Effector memory CD8-positive, alpha-beta T cell (primary cell): Measurements from ENCODE around the gene DOCK6.

Experiments used
- ATAC-seq: fragments of 150-1000 bp; cut with Tn5 transposase; replicated peaks from 2 replicates; pipeline ENCODE4 v1.10.0; 2021; ENCODE audit warnings: mild to moderate bottlenecking, moderate library complexity
- DNase-seq, 3 experiments: peaks; one replicate each; pipeline ENCODE4 v3.0.0; 2021
- H3K27ac Mint-ChIP-seq, 2 donors: one replicate each; pipeline ENCODE4 v1.8.0; 2022; ENCODE audit warnings: mild to moderate bottlenecking in 2 of 2, mixed read lengths in 2 of 2, moderate library complexity in 2 of 2
- H3K27me3 Mint-ChIP-seq, 2 donors: one replicate each; pipeline ENCODE4 v1.8.0; 2022; ENCODE audit warnings: mixed read lengths in 2 of 2
- H3K36me3 Mint-ChIP-seq: one replicate; pipeline ENCODE4 v1.8.0; 2022; ENCODE audit warnings: mild to moderate bottlenecking, moderate library complexity, mixed read lengths; ENCODE audit not compliant: insufficient read depth
- H3K4me1 Mint-ChIP-seq, 2 donors: one replicate each; pipeline ENCODE4 v1.8.0; 2022; ENCODE audit warnings: low read depth in 2 of 2, mixed read lengths in 2 of 2
- H3K4me3 Mint-ChIP-seq, 2 donors: one replicate each; pipeline ENCODE4 v1.8.0; 2022; ENCODE audit warnings: mild to moderate bottlenecking in 2 of 2, mixed read lengths in 2 of 2, moderate library complexity in 2 of 2
- H3K9me3 Mint-ChIP-seq, 2 donors: one replicate each; pipeline ENCODE4 v1.8.0; 2022; ENCODE audit warnings: mixed read lengths in 2 of 2
- total RNA-seq, 9 experiments: gene quantifications; one replicate each; lab custom pipeline; 2026; lab: John Stamatoyannopoulos, UW

Gene DOCK6
- 0.38 to 3.5 (median 1.5) reads per million in 9 experiments for total RNA-seq

DNA sequence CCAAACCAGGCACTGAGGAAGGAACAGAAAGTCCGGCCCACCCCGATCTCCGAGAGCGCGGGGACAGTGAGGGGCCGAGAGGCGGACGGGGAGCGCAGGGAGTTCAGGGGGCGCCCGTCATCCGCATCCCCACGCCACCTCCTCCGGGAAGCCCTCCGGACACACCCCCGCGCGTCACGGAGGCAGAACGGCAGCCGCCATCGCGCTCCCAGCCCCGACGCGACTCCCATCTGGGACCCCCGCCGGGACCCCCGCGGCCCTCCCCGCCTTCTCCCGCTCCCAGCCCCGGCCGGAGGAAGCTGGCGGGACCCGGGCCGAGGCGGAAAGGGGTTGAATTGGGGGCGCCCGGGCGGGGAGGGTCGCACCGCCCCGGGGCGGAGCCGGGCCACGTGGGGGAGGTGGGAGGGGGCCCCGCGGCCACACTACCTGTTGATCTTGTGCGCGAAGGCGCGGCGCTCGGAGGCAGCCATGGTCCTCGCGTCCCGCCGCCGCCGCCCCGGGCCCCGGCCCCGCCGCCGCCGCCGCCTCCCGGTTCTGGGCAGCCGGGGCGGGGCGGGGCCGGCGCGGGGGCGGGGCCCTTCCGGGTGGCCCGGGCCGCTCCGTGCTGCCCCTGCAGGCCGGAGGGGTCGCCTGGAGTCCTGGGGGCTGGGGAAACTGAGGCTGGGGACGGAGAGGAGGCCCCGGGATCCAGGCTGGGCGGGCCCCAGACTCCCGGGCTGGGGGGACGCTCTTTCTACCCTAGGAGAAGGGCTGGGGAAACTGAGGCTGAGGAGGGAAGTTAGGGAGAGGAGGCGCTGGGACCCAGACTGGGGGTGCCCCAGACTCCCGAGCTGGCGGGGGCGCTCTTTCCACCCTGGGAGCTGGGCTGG is at the start of gene DOCK6:
Gene DOCK6 (minus strand): TSS at position 554 of the 869 bp plus-strand sequence. CDS start 84 bp downstream, at position 470.
- Mint-ChIP-seq H3K4me1 (no peaks in the 10 kb centered on the region), H3K36me3 (no peaks in the 10 kb centered on the region), H3K27ac (peak within 1 kb of the TSS; percentile 35 to 49), H3K9me3 (no peaks in the 10 kb centered on the region), H3K27me3 (peaks cover 38 to 55% of the 10 kb centered on the region in 2 donors), H3K4me3 (peak within 1 kb of the TSS; percentile 72 to 75)
- no peak for DNase-seq
- peak; percentile 60 for ATAC-seq

DNA sequence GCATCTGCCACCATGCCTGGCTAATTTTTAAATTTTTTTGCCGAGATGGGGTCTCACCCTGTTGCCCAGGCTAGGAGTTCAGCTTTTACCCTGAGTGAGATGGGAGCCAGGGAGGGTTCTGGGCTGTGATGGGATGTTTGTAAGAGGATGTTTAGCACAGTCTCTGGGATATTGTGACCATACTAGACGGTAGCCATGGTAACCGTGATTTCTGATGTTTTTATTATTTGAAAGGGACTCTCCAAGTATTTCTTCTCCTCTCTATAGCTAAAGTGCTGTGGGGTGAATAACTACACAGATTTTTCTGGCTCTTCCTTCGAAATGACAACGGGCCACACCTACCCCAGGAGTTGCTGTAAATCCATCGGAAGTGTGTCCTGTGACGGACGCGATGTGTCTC is 44.0 kb upstream of the DOCK6 start:
- Mint-ChIP-seq H3K4me1 (no peaks in the 10 kb centered on the region), H3K27ac (no peak overlapping the region), H3K36me3 (no peaks in the 10 kb centered on the region), H3K4me3 (no peak overlapping the region), H3K9me3 (no peaks in the 10 kb centered on the region), H3K27me3 (peaks cover 16 to 18% of the 10 kb centered on the region in 2 donors)
- DNase-seq (no peak), ATAC-seq (no peak)

- Mint-ChIP-seq H3K36me3 (no peaks in the 10 kb centered on the region), H3K4me3 (no peak overlapping the region), H3K27me3 (peaks cover 13 to 19% of the 10 kb centered on the region in 2 donors), H3K27ac (no peak overlapping the region), H3K4me1 (no peaks in the 10 kb centered on the region), H3K9me3 (no peaks in the 10 kb centered on the region)
- DNase-seq (no peak), ATAC-seq (no peak)
These were observed 42.6 kb upstream of the DOCK6 start for GRCh38 chr19:11304936-11305335.

- no peaks in the 10 kb centered on the region for H3K4me1 Mint-ChIP-seq
- H3K36me3 Mint-ChIP-seq = no peaks in the 10 kb centered on the region
- no peak for ATAC-seq
These were observed 38.4 kb upstream of the DOCK6 start for GRCh38 chr19:11300811-11301120.

DNA sequence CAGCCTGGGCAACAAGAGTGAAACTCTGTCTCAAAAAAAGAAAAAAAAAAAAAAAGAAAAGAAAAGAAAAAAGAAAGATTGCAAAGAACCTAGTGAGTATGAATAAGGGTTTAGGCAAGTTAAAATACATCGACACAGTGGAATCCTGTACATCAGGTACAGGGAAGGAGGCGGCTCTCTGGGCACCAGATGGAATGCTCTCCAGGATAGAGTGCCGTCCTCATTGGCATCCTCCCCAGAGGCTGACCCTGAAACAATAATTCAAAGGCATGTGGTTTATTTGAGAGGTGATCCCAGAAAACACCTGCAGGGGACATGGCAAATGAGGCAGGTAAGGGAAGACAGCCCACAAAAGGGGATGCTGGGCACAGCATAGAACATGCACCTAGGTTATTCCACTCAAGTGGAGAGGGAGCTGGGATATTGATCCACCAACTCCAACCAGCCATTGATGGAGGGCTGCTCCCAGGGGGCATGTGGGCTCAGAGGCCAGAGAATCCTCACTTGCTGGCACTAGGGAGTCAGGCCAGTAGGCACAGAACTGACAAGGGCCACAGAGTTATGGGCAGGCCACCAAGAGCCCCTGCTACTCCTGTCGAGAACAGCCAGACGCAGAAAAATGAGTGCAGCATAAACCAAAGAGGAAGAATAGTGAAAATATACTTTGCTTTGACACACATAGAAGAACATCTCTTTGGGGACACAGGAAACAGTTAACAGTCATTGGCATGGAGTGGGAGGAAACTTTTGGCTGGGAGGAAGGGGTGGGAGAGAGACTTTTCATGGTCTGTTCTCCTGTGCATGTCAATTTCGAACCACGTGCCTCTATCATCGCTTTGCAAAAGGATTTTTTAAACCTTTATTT is 37.9 kb upstream of the DOCK6 start:
- H3K36me3 Mint-ChIP-seq = no peaks in the 10 kb centered on the region
- H3K4me1 Mint-ChIP-seq = no peaks in the 10 kb centered on the region
- H3K9me3 Mint-ChIP-seq = no peaks in the 10 kb centered on the region
- ATAC-seq (no peak), DNase-seq (no peak)
- peaks cover 20 to 46% of the 10 kb centered on the region in 2 donors for H3K27me3 Mint-ChIP-seq
- no peak overlapping the region for H3K4me3 Mint-ChIP-seq
- no peak overlapping the region for H3K27ac Mint-ChIP-seq

More at GRCh38 chr19:11300811-11301120, 38.4 kb upstream of the DOCK6 start:
- no peak for DNase-seq
- H3K4me3 Mint-ChIP-seq = no peak overlapping the region
- H3K27ac Mint-ChIP-seq = no peak overlapping the region
- no peaks in the 10 kb centered on the region for H3K9me3 Mint-ChIP-seq
- H3K27me3 Mint-ChIP-seq = peaks cover 20 to 41% of the 10 kb centered on the region in 2 donors

GRCh38 chr19:11296264-11296663 is 33.9 kb upstream of the DOCK6 start:
- Mint-ChIP-seq H3K27ac (no peak overlapping the region), H3K4me1 (peaks cover 4 to 8% of the 10 kb centered on the region in 2 donors)

DNA sequence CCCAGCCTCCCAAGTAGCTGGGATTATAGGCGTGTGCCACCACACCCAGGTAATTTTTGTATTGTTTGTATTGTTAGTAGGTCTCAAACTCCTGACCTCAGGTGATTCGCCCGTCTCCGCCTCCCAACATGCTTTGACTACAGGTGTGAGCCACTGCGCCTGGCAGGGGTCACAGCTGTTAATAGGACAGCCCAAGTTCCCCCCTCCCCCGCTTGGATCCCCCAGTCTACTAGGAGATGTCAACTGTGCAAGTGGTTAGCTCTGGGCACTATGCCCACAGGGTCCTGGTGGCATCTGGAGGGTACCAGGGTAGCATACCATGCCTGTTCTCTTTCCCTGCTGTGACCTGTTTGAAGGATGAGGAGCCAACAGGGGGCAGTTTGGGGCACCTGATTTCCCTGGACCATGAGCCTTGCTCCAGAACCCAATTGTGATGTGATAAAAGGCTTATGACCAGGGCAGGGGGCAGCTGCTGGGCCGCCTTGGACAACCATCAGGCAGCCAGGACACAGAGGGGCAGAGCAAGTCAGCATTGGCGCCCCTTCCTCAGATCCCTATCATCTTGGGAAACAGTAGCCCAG is 33.4 kb upstream of the DOCK6 start, which contains the start of gene TSPAN16:
Gene TSPAN16 (plus strand): TSS at position 496 of the 581 bp plus-strand sequence. CDS start 138 bp downstream, outside the sequence.
- no peaks in the 10 kb centered on the region for H3K36me3 Mint-ChIP-seq
- H3K27me3 Mint-ChIP-seq = peaks cover 20 to 51% of the 10 kb centered on the region in 2 donors
- H3K4me3 Mint-ChIP-seq = no peak within 1 kb of the TSS
- H3K9me3 Mint-ChIP-seq = no peaks in the 10 kb centered on the region
- peaks cover 4 to 8% of the 10 kb centered on the region in 2 donors for H3K4me1 Mint-ChIP-seq
- DNase-seq = no peak
- no peak within 1 kb of the TSS for H3K27ac Mint-ChIP-seq
- no peak for ATAC-seq

More at GRCh38 chr19:11296264-11296663, 33.9 kb upstream of the DOCK6 start:
- H3K27me3 Mint-ChIP-seq = peaks cover 15 to 48% of the 10 kb centered on the region in 2 donors
- H3K9me3 Mint-ChIP-seq = no peaks in the 10 kb centered on the region
- ATAC-seq (no peak), DNase-seq (no peak)
- H3K36me3 Mint-ChIP-seq = no peaks in the 10 kb centered on the region
- H3K4me3 Mint-ChIP-seq = no peak overlapping the region

DNA sequence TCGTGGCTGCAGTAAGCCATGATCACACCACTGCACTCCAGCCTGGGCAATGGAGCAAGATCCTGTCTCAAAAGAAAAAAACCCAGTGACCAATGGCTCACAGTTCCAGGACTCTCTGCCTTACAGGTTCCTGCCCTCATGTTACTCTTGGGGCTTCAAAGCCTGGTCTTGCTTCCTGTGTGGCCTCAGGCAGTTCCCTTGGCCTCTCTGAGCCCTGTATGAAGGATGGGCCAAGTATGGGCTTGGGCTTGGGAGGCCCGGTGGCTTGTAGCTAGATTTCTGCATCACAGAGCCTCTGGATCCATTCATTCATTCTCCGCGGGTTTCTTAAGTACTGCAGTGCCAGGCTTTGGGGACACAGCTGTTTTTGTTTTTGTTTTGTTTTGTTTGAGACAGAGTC is 32.9 kb upstream of the DOCK6 start:
- Mint-ChIP-seq H3K27me3 (peaks cover 22 to 49% of the 10 kb centered on the region in 2 donors), H3K4me3 (no peak overlapping the region), H3K36me3 (no peaks in the 10 kb centered on the region), H3K4me1 (peaks cover 4 to 8% of the 10 kb centered on the region in 2 donors), H3K27ac (no peak overlapping the region), H3K9me3 (no peaks in the 10 kb centered on the region)
- DNase-seq (no peak), ATAC-seq (no peak)

GRCh38 chr19:11293433-11294389 is 31.4 kb upstream of the DOCK6 start:
- ATAC-seq (peak; percentile 96), DNase-seq (peak; percentile 77 to 82 (median 79))
- Mint-ChIP-seq H3K4me1 (peaks cover 4 to 8% of the 10 kb centered on the region in 2 donors), H3K36me3 (no peaks in the 10 kb centered on the region), H3K4me3 (peak overlapping the region; percentile 15), H3K27ac (peak overlapping the region in 1 of 2 donors; percentile 20), H3K27me3 (peaks cover 16 to 48% of the 10 kb centered on the region in 2 donors), H3K9me3 (no peaks in the 10 kb centered on the region)

- peaks cover 4 to 8% of the 10 kb centered on the region in 2 donors for H3K4me1 Mint-ChIP-seq
- no peaks in the 10 kb centered on the region for H3K36me3 Mint-ChIP-seq
- DNase-seq (no peak), ATAC-seq (no peak)
- H3K27ac Mint-ChIP-seq = no peak overlapping the region
- H3K27me3 Mint-ChIP-seq = peaks cover 11 to 54% of the 10 kb centered on the region in 2 donors
- H3K9me3 Mint-ChIP-seq = no peaks in the 10 kb centered on the region
- H3K4me3 Mint-ChIP-seq = no peak overlapping the region
These were observed 29.7 kb upstream of the DOCK6 start for GRCh38 chr19:11291991-11292390.

DNA sequence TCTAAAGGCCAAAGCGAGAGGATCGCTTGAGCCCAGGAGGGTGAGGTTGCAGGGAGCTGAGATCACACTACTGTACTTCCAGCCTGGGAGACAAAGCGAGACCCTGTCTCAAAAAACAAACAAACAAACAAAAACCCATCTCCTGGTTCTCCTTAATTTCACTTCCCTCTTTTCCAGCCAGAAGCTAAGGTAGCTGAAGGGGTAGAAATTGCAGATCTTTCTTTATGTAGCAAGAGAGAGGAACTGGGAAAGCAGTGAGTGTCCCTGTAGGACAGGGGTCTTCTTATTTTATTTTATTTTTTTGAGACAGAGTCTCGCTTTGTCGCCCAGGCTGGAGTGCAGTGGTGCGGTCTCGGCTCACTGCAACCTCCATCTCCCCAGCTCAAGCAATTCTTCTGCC is 29.1 kb upstream of the DOCK6 start:
- no peak for ATAC-seq
- H3K4me1 Mint-ChIP-seq = peaks cover 4 to 8% of the 10 kb centered on the region in 2 donors
- no peak overlapping the region for H3K27ac Mint-ChIP-seq
- H3K36me3 Mint-ChIP-seq = no peaks in the 10 kb centered on the region
- peaks cover 14 to 56% of the 10 kb centered on the region in 2 donors for H3K27me3 Mint-ChIP-seq
- no peak overlapping the region for H3K4me3 Mint-ChIP-seq
- H3K9me3 Mint-ChIP-seq = no peaks in the 10 kb centered on the region
- DNase-seq = no peak

GRCh38 chr19:11290256-11290655 is 27.9 kb upstream of the DOCK6 start:
- ATAC-seq (no peak), DNase-seq (no peak)
- Mint-ChIP-seq H3K4me1 (peaks cover 4 to 8% of the 10 kb centered on the region in 2 donors), H3K4me3 (no peak overlapping the region), H3K36me3 (no peaks in the 10 kb centered on the region), H3K9me3 (no peaks in the 10 kb centered on the region), H3K27me3 (peaks cover 14 to 44% of the 10 kb centered on the region in 2 donors), H3K27ac (no peak overlapping the region)
